K562 (cell line): ENCODE data around the gene SGMS1. TPM values are rescaled to one million over a fixed set of nuclear protein-coding genes. Genes with fewer than 3 reads are reported as not detected.

Experiments used
- ATF4 ChIP-seq: fragments of 450-650 bp; formaldehyde crosslinking; IDR thresholded peaks from 2 replicates; pipeline ENCODE4 v1.4.0; 2022; ENCODE audit warnings: mild to moderate bottlenecking, moderate library complexity
- CBFA2T2 ChIP-seq: fragments of 450-650 bp; conservative IDR thresholded peaks from 2 replicates; pipeline ENCODE4 v1.6.1; 2017; ENCODE audit warnings: mild to moderate bottlenecking
- CREM ChIP-seq: IDR thresholded peaks from 2 replicates; pipeline ENCODE4 v1.6.1; 2014; ENCODE audit warnings: antibody characterized with exemption, low read depth
- DACH1 ChIP-seq: fragments of 450-650 bp; IDR thresholded peaks from 2 replicates; pipeline ENCODE4 v1.6.1; 2018; ENCODE audit not compliant: partially characterized antibody
- EHMT2 ChIP-seq: fragments of 450-650 bp; IDR thresholded peaks from 2 replicates; pipeline ENCODE4 v1.6.1; 2018; ENCODE audit warnings: antibody characterized with exemption
- GATAD2B ChIP-seq: fragments of 450-650 bp; IDR thresholded peaks from 2 replicates; pipeline ENCODE4 v1.6.1; 2017; ENCODE audit warnings: mild to moderate bottlenecking, borderline replicate concordance
- HDAC1 ChIP-seq, 2 experiments: fragments of 450-650 bp; IDR thresholded peaks; 2 replicates each; pipeline ENCODE4 v1.6.1; 2016 to 2017; ENCODE audit warnings: inconsistent platforms in 1 of 2, mild to moderate bottlenecking in 1 of 2, moderate library complexity in 1 of 2
- KDM4B ChIP-seq, 2 experiments: fragments of 450-650 bp in 1 of 2; sonication (generic) in 1 of 2; IDR thresholded peaks; 2 replicates each; pipeline ENCODE4 v1.6.1; 2016 to 2017; ENCODE audit warnings: borderline replicate concordance in 2 of 2, antibody characterized with exemption in 1 of 2, low read depth in 1 of 2, mild to moderate bottlenecking in 1 of 2
- MNT ChIP-seq, 2 experiments: fragments of 450-650 bp; conservative IDR thresholded peaks; 2 replicates each; pipeline ENCODE4 v1.6.1; 2017; ENCODE audit warnings: mild to moderate bottlenecking in 2 of 2, moderate library complexity in 2 of 2
- MXD1 ChIP-seq: fragments of 250-450 bp; sonication (Bioruptor Pico); IDR thresholded peaks from 2 replicates; pipeline ENCODE4 v1.8.0; 2021; ENCODE audit warnings: borderline replicate concordance, mild to moderate bottlenecking, moderate library complexity; ENCODE audit not compliant: poor library complexity, severe bottlenecking
- NFATC3 ChIP-seq: fragments of 450-650 bp; IDR thresholded peaks from 2 replicates; pipeline ENCODE4 v1.6.1; 2017; ENCODE audit warnings: mild to moderate bottlenecking
- OTX1 ChIP-seq: fragments of 450-650 bp; formaldehyde crosslinking; IDR thresholded peaks from 2 replicates; pipeline ENCODE4 v1.4.0; 2022; ENCODE audit warnings: mild to moderate bottlenecking
- RFX1 ChIP-seq: fragments of 450-650 bp; IDR thresholded peaks from 2 replicates; pipeline ENCODE4 v1.6.1; 2016; ENCODE audit warnings: mild to moderate bottlenecking, moderate library complexity
- SIN3B ChIP-seq: fragments of 450-650 bp; IDR thresholded peaks from 2 replicates; pipeline ENCODE4 v1.6.1; 2017; ENCODE audit warnings: low read depth, mild to moderate bottlenecking, moderate library complexity
- TBL1XR1 ChIP-seq, 2 experiments: IDR thresholded peaks; 2 replicates each; pipeline ENCODE4 v1.6.1; 2012; ENCODE audit warnings: improper control_type of control experiment in 2 of 2, low read length in 2 of 2, mild to moderate bottlenecking in 1 of 2
- TCFL5 ChIP-seq: fragments of 250-450 bp; sonication (Bioruptor Pico); conservative IDR thresholded peaks from 2 replicates; pipeline ENCODE4 v1.6.1; 2021; ENCODE audit warnings: mild to moderate bottlenecking, moderate library complexity, matching md5 sums
- ZC3H11A ChIP-seq: IDR thresholded peaks from 2 replicates; pipeline ENCODE4 v1.6.1; 2012; ENCODE audit warnings: low read depth, low read length, improper control_type of control experiment
- ZEB2 ChIP-seq: fragments of 450-650 bp; IDR thresholded peaks from 2 replicates; pipeline ENCODE4 v1.6.1; 2016
- ZNF232 ChIP-seq: sonication (generic); formaldehyde crosslinking; IDR thresholded peaks from 2 replicates; pipeline ENCODE4 v1.8.0; 2022; ENCODE audit warnings: mild to moderate bottlenecking, missing genetic modification reagents
- ZNF24 ChIP-seq: fragments of 450-650 bp; IDR thresholded peaks from 2 replicates; pipeline ENCODE4 v1.6.1; 2016
- ZNF778 ChIP-seq: fragments of 450-650 bp; formaldehyde crosslinking; IDR thresholded peaks from 2 replicates; pipeline ENCODE4 v1.4.0; 2020; ENCODE audit warnings: mild to moderate bottlenecking, moderate library complexity
- ZNF780A ChIP-seq: fragments of 250-450 bp; sonication (Bioruptor Pico); IDR thresholded peaks from 2 replicates; pipeline ENCODE4 v1.5.0; 2021; ENCODE audit warnings: mild to moderate bottlenecking
- polyA plus RNA-seq, 8 experiments: library from polyadenylated mRNA; depleted of rRNA in 4 of 8; stranded (reverse) in 5 of 8; unstranded in 3 of 8; fragments of >200 nt; fragmentation: Nextera tagmentation in 2 of 8; fragmentation: Illumina TruSeq in 1 of 8; extraction: Ambion mirVana in 2 of 8; extraction: Trizol in 1 of 8; gene quantifications; 2 replicates each; pipeline versions ENCODE4 v1.2.1 to v1.2.3, GENCODE V29; 2011 to 2014; ENCODE audit warnings: inconsistent platforms in 1 of 8, missing spikeins in 1 of 8
- total RNA-seq, 7 experiments: library from RNA; depleted of rRNA in 6 of 7; stranded (reverse); fragments of >200 nt in 6 of 7; fragmentation: Illumina TruSeq in 2 of 7; extraction: Trizol in 2 of 7; gene quantifications; 2 replicates each; pipeline versions ENCODE4 v1.2.1 to v1.2.3, GENCODE V29; 2011 to 2021; ENCODE audit warnings: low replicate concordance in 1 of 7
- TF ChIP-seq, protein P1 (sequence below): fragments of 250-450 bp; sonication (Bioruptor Pico); IDR thresholded peaks from 2 replicates; pipeline ENCODE4 v1.4.0; 2020; ENCODE audit warnings: borderline replicate concordance
- TF ChIP-seq, protein P2 (sequence below): sonication (generic); formaldehyde crosslinking; IDR thresholded peaks from 2 replicates; pipeline ENCODE4 v1.8.0; 2022; ENCODE audit warnings: mild to moderate bottlenecking, missing genetic modification reagents

The SGMS1 gene
- total and polyA plus RNA-seq, 9 of the 15 experiments (the other 6 are each of a cell fraction or from before 2014, with no cell fraction given): 22.6 to 232 (median 82.2) TPM

GRCh38 chr10:50397312-50398140 lies 226.2 kb downstream of the SGMS1 start (continued):
- TF ChIP-seq KDM4B (IDR thresholded peaks at IDR 0.05; ENCODE audit: borderline replicate concordance in 2 of 2, low read depth in 1 of 2) (no peak), ZNF232 (no peak), ZNF778 (CRISPR knock-in tag) (no peak), ZNF24 (no peak), ATF4 (CRISPR knock-in tag) (no peak), HDAC1 (IDR thresholded peaks at IDR 0.05) (peak in 1 of 2 experiments; percentile 20; a peak in 1 of 4 replicates), MNT (conservative IDR thresholded peaks at IDR 0.05) (0 out of 4 replicates have a peak, but pooled peaks of 1 of the 2 experiments have one; percentile 20), ZEB2 (no peak), CBFA2T2 (no peak), NFATC3 (no peak), CREM (no peak), SIN3B (no peak), ZC3H11A (no peak), DACH1 (peak; percentile 57), EHMT2 (0 out of 2 replicates have a peak, but pooled peaks have one; percentile 3), TBL1XR1 (IDR thresholded peaks at IDR 0.05; ENCODE audit: low read length in 2 of 2) (0 out of 4 replicates have a peak, but pooled peaks of 1 of the 2 experiments have one; percentile 11), TCFL5 (CRISPR knock-in tag) (no peak), GATAD2B (no peak), MXD1 (CRISPR knock-in tag) (no peak), OTX1 (CRISPR knock-in tag) (no peak), RFX1 (peak; percentile 10; the same call in 1 of the 2 replicates), ZNF780A (CRISPR knock-in tag) (no peak)
- TF ChIP-seq, protein P1, sequence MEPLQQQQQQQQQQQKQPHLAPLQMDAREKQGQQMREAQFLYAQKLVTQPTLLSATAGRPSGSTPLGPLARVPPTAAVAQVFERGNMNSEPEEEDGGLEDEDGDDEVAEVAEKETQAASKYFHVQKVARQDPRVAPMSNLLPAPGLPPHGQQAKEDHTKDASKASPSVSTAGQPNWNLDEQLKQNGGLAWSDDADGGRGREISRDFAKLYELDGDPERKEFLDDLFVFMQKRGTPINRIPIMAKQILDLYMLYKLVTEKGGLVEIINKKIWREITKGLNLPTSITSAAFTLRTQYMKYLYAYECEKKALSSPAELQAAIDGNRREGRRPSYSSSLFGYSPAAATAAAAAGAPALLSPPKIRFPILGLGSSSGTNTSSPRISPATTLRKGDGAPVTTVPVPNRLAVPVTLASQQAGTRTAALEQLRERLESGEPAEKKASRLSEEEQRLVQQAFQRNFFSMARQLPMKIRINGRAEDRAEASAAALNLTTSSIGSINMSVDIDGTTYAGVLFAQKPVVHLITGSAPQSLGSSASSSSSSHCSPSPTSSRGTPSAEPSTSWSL (CRISPR knock-in tag): no peak
- TF ChIP-seq, protein P2, sequence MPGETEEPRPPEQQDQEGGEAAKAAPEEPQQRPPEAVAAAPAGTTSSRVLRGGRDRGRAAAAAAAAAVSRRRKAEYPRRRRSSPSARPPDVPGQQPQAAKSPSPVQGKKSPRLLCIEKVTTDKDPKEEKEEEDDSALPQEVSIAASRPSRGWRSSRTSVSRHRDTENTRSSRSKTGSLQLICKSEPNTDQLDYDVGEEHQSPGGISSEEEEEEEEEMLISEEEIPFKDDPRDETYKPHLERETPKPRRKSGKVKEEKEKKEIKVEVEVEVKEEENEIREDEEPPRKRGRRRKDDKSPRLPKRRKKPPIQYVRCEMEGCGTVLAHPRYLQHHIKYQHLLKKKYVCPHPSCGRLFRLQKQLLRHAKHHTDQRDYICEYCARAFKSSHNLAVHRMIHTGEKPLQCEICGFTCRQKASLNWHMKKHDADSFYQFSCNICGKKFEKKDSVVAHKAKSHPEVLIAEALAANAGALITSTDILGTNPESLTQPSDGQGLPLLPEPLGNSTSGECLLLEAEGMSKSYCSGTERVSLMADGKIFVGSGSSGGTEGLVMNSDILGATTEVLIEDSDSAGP (CRISPR knock-in tag): no peak
